GM18508 (cell line): ENCODE measurements around the gene NR1D2.
"Not testable (repeated sequence)": the region's sequence is repeated elsewhere in the genome, so short reads cannot be mapped to it uniquely, and the experiment has no call there.

ENCODE experiments used
- ATAC-seq: cut with Tn5 transposase; IDR thresholded peaks from one replicate; pipeline ENCODE4 v1.9.1; 2021; ENCODE audit warnings: moderate number of reproducible peaks; ENCODE audit not compliant: insufficient read depth, unreplicated experiment

NR1D2 gene

GRCh38 chr3:23996095-23996524, 51.0 kb downstream of the NR1D2 start:
- ATAC-seq = no peak

- ATAC-seq = no peak
Measured at GRCh38 chr3:23999012-23999641, 54.0 kb downstream of the NR1D2 start.

- ATAC-seq = no peak
Measured at GRCh38 chr3:24002129-24002528, 57.0 kb downstream of the NR1D2 start.

GRCh38 chr3:24003466-24003865, 58.4 kb downstream of the NR1D2 start:
- ATAC-seq = no peak

GRCh38 chr3:24004171-24004938, 59.3 kb downstream of the NR1D2 start:
- ATAC-seq = peak; percentile 86

GRCh38 chr3:24005669-24006068, 60.6 kb downstream of the NR1D2 start:
- no peak for ATAC-seq

GRCh38 chr3:24010834-24011233, 65.7 kb downstream of the NR1D2 start:
- not testable (repeated sequence) for ATAC-seq

GRCh38 chr3:24012589-24013269, 67.6 kb downstream of the NR1D2 start:
- ATAC-seq = no peak

- no peak for ATAC-seq
Measured at GRCh38 chr3:24017305-24017704, 72.2 kb downstream of the NR1D2 start.

GRCh38 chr3:24018784-24019570, 73.9 kb downstream of the NR1D2 start:
- ATAC-seq = no peak

GRCh38 chr3:24019585-24019984, 74.5 kb downstream of the NR1D2 start:
- ATAC-seq = no peak

GRCh38 chr3:24020036-24020691, 75.1 kb downstream of the NR1D2 start:
- no peak for ATAC-seq

GRCh38 chr3:24023197-24023596, 78.1 kb downstream of the NR1D2 start:
- ATAC-seq = no peak

- ATAC-seq = no peak
Measured at GRCh38 chr3:24025805-24026204, 80.7 kb downstream of the NR1D2 start.

- ATAC-seq = not testable (repeated sequence)
Measured at GRCh38 chr3:24026665-24027064, 81.6 kb downstream of the NR1D2 start.

GRCh38 chr3:24027946-24028345, 82.9 kb downstream of the NR1D2 start:
- ATAC-seq = no peak
